HL-60 (cell line): ENCODE data around the gene DOK7.

Experiments
- CTCF ChIP-seq: IDR thresholded peaks from one replicate; pipeline ENCODE4 v1.5.1; 2011; ENCODE audit warnings: low read length, control low read depth, inconsistent platforms; ENCODE audit not compliant: insufficient read depth
- POLR2AphosphoS5 ChIP-seq: IDR thresholded peaks from 2 replicates; pipeline ENCODE4 v1.6.1; 2012; ENCODE audit warnings: low read depth
- REST ChIP-seq: IDR thresholded peaks from 2 replicates; pipeline ENCODE4 v1.6.1; 2012; ENCODE audit warnings: low read depth; ENCODE audit not compliant: insufficient replicate concordance

GRCh38 chr4:3423406-3423805 is 39.7 kb upstream of the DOK7 start:
- TF ChIP-seq CTCF (no peak), POLR2AphosphoS5 (no peak), REST (no peak)
